Osteoblast (primary cell): ENCODE results near the gene MERTK. TPM values are rescaled to one million over a fixed set of nuclear protein-coding genes. Genes with fewer than 3 reads are reported as not detected.
A peak's percentile ranks its signal among the peaks of the same experiment; 100 is the strongest.

ENCODE experiments used
- DNase-seq: peaks from one replicate; pipeline ENCODE4 v3.0.0; 2011; ENCODE audit warnings: low spot score, mixed read lengths; ENCODE audit not compliant: insufficient read length; ENCODE audit errors: missing footprints
- H2AFZ ChIP-seq: 2 replicates; pipeline ENCODE4 v1.6.0; 2011; ENCODE audit warnings: mild to moderate bottlenecking, low read length
- H3K27ac ChIP-seq: 2 replicates; pipeline ENCODE4 v1.5.1; 2011; ENCODE audit warnings: mild to moderate bottlenecking, low read depth, low read length, moderate library complexity
- H3K27me3 ChIP-seq: 2 replicates; pipeline ENCODE4 v1.6.0; 2012; ENCODE audit warnings: mild to moderate bottlenecking, control low read depth, inconsistent platforms, low read length, moderate library complexity; ENCODE audit not compliant: insufficient read depth
- H3K36me3 ChIP-seq: 2 replicates; pipeline ENCODE4 v1.5.1; 2011; ENCODE audit warnings: mild to moderate bottlenecking, low read length, control low read depth, moderate library complexity; ENCODE audit not compliant: insufficient read depth
- H3K4me1 ChIP-seq: 2 replicates; pipeline ENCODE4 v1.5.1; 2011; ENCODE audit warnings: mild to moderate bottlenecking, low read length, control low read depth, moderate library complexity; ENCODE audit not compliant: insufficient read depth
- H3K4me2 ChIP-seq: 2 replicates; pipeline ENCODE4 v1.6.0; 2011; ENCODE audit warnings: mild to moderate bottlenecking, low read length; ENCODE audit not compliant: insufficient read depth
- H3K4me3 ChIP-seq: fragments of 200-600 bp; sonication (generic); 3 replicates; pipeline ENCODE4 v1.5.1; 2012; ENCODE audit warnings: mild to moderate bottlenecking, low read length, inconsistent platforms; ENCODE audit not compliant: insufficient read depth
- H3K79me2 ChIP-seq: 2 replicates; pipeline ENCODE4 v1.6.0; 2012; ENCODE audit warnings: mild to moderate bottlenecking, low read length, control low read depth, inconsistent platforms; ENCODE audit not compliant: insufficient read depth
- H3K9me3 ChIP-seq: 2 replicates; pipeline ENCODE4 v1.5.1; 2011; ENCODE audit warnings: low read depth, low read length, control low read depth
- H4K20me1 ChIP-seq: 2 replicates; pipeline ENCODE4 v1.6.0; 2012; ENCODE audit warnings: mild to moderate bottlenecking, low read length, control low read depth; ENCODE audit not compliant: insufficient read depth
- total RNA-seq: library from RNA; depleted of rRNA; stranded (reverse); fragments of >200 nt; gene quantifications from 2 replicates; pipeline ENCODE4 v1.2.3, GENCODE V29; 2012
- TF ChIP-seq, protein P1 (sequence below): IDR thresholded peaks from 2 replicates; pipeline ENCODE4 v1.5.1; 2011; ENCODE audit warnings: mild to moderate bottlenecking, low read depth, low read length, moderate library complexity; ENCODE audit errors: extremely low read depth

MERTK gene
- total RNA-seq, 1 donor, result 0.72 TPM

DNA sequence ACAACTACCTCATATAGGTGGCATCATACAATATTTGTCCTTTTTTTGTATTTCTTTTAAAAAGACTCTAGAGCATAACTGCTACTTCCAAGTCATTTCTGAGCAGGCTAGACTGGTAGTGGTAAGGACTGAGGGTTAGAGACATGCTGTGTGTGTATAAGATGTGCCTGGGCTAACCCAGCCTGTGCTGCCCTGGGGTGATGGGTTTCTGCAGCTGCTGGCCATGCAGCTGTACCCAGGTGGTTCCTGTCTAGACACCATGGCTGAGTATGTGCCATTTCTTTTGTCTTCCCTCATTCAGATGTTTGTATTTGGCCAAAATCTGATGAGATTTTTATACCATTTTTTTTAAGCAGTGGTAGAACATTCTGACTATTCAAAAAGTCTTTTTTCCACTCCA is 40.0 kb downstream of the MERTK start:
- H3K4me3 ChIP-seq, result no peak overlapping the region
- H3K4me2 ChIP-seq, result no peak overlapping the region
- H3K4me1 ChIP-seq, result no peaks in the 10 kb centered on the region
- H3K36me3 ChIP-seq, result no peaks in the 10 kb centered on the region
- H3K27ac ChIP-seq, result no peak overlapping the region
- DNase-seq, result no peak
- H3K9me3 ChIP-seq, result no peaks in the 10 kb centered on the region
- no peaks in the 10 kb centered on the region for H3K79me2 ChIP-seq
- H2AFZ ChIP-seq, result no peak overlapping the region
- TF ChIP-seq, protein P1, sequence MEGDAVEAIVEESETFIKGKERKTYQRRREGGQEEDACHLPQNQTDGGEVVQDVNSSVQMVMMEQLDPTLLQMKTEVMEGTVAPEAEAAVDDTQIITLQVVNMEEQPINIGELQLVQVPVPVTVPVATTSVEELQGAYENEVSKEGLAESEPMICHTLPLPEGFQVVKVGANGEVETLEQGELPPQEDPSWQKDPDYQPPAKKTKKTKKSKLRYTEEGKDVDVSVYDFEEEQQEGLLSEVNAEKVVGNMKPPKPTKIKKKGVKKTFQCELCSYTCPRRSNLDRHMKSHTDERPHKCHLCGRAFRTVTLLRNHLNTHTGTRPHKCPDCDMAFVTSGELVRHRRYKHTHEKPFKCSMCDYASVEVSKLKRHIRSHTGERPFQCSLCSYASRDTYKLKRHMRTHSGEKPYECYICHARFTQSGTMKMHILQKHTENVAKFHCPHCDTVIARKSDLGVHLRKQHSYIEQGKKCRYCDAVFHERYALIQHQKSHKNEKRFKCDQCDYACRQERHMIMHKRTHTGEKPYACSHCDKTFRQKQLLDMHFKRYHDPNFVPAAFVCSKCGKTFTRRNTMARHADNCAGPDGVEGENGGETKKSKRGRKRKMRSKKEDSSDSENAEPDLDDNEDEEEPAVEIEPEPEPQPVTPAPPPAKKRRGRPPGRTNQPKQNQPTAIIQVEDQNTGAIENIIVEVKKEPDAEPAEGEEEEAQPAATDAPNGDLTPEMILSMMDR, result no peak
- H4K20me1 ChIP-seq, result no peaks in the 10 kb centered on the region
- H3K27me3 ChIP-seq, result peaks cover 34% of the 10 kb centered on the region

DNA sequence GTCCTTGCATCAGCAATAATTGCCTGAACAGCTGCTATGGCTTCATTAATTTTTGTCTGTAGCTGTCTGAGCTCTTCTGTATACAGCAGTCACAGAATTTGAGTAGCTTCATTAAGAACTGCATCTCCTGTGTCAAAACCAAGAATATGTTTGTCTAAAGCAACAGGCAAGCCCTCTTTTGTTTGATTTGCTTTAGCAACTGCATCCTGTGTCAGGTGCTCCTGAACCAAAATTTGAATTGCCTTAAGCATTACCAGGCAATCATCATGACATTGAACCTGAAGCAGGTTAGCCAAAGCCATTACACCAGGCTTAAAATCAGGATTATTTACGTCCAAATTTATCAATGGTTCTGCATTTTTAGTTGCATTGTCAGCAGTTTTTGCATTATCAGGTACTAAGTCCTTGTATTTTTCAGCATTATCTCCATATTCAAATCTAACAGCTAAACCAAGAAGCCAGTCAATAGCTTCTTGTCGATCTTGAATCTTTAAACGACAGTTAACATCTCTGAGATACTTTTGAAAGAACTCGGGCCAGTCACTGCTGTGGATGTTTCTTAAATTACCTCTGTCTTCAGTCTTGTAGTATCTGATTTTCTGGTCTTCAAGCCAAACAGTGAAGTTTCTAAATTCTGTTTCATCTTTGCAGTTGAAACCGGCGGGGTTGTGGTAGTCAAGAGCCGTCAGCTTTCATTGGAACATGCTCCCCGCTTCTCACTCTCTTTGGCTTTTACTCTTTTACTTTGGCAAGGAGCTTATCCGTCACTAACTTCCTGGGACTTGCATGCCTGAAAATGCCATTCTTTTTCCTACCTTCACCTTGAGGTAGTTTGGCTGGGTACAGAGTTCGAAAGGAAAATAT is 42.2 kb downstream of the MERTK start:
- no peaks in the 10 kb centered on the region for H3K9me3 ChIP-seq
- H3K4me1 ChIP-seq, result no peaks in the 10 kb centered on the region
- H3K79me2 ChIP-seq, result no peaks in the 10 kb centered on the region
- peaks cover 44% of the 10 kb centered on the region for H3K27me3 ChIP-seq
- H3K27ac ChIP-seq, result no peak overlapping the region
- H2AFZ ChIP-seq, result no peak overlapping the region
- H4K20me1 ChIP-seq, result no peaks in the 10 kb centered on the region
- H3K36me3 ChIP-seq, result no peaks in the 10 kb centered on the region
- TF ChIP-seq, protein P1, result no peak
- DNase-seq, result peak; percentile 67
- H3K4me3 ChIP-seq, result no peak overlapping the region
- no peak overlapping the region for H3K4me2 ChIP-seq

DNA sequence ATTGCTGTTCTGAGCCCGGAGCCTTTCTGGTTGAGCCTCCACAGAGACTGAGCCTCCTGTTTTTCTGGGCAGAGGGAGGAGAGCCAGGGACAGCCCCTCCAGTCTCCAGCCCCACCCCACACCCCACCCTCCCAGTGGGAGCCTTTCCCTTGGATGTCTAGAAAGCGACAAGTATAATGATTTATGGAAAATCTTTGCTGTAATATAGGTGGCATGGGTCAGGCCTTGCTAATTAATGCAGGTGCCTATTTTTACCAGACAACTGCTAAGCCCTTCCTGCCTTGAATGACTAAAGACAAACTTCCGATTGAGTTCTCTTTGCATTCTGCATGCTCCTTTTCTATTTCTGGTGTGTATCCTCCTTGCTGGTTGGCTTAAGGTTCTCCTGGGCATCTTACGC is 43.1 kb downstream of the MERTK start:
- Histone ChIP-seq H2AFZ (no peak overlapping the region), H3K4me3 (no peak overlapping the region), H3K9me3 (no peaks in the 10 kb centered on the region), H3K27ac (no peak overlapping the region), H4K20me1 (peaks cover 3% of the 10 kb centered on the region), H3K27me3 (peaks cover 40% of the 10 kb centered on the region), H3K36me3 (no peaks in the 10 kb centered on the region), H3K79me2 (no peaks in the 10 kb centered on the region), H3K4me2 (no peak overlapping the region), H3K4me1 (peaks cover 3% of the 10 kb centered on the region)
- TF ChIP-seq, protein P1, result no peak
- no peak for DNase-seq

DNA sequence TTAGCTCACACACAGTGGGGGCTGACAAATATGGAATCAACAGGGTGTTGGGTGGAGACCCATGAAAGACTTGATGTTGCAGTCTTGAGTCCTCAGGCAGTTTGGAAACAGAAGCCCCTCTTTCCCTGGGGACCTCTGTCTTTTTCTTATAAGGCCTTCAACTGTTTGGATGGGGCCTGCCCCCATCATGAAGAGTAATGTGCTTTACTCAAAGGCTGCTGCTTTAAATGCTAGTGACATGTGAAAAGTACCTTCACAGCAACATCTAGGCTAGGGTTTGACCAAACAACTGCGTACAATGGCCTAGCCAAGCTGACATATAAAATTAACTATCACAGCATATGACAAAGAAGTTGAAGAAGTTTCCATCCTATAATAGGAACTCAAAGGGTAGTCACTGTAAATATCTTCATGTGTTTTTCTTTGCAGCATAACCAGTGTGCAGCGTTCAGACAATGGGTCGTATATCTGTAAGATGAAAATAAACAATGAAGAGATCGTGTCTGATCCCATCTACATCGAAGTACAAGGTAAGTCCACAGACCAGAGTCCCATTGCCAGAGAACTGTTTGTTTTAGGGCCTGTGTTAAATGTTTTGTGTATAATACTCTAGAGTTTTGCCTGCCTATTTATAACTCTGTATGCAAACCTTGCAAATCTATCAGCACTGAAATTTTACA is 46.3 kb downstream of the MERTK start:
- peaks cover 9% of the 10 kb centered on the region for H3K4me1 ChIP-seq
- no peak overlapping the region for H3K4me2 ChIP-seq
- H3K9me3 ChIP-seq, result no peaks in the 10 kb centered on the region
- peaks cover 49% of the 10 kb centered on the region for H3K27me3 ChIP-seq
- H3K4me3 ChIP-seq, result no peak overlapping the region
- no peak overlapping the region for H2AFZ ChIP-seq
- no peaks in the 10 kb centered on the region for H3K36me3 ChIP-seq
- no peaks in the 10 kb centered on the region for H3K79me2 ChIP-seq
- no peak for DNase-seq
- peaks cover 3% of the 10 kb centered on the region for H4K20me1 ChIP-seq
- TF ChIP-seq, protein P1, result no peak
- H3K27ac ChIP-seq, result no peak overlapping the region
